ENCODE measurements around the gene CLMN.

CLMN gene

DNA sequence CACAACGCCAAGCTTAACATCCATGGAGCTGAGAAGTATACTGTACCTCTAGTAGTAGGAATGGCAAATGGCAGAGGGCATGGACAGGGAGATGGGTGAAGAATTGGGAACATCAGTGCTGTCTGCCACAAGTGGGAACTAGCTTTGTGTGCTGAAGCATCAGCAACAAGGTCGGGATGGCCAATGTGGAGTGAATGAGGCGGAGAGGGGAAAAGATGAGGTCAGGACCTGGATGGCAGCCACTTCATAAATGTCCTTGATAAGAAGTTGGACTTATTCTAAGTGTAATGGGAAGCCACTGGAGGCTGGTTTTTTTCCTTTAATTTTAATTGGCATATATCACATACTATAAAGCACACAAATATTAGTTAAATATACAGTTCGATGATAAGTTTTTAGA is 21.9 kb upstream of the CLMN start:
- DNase-seq = no peak

DNA sequence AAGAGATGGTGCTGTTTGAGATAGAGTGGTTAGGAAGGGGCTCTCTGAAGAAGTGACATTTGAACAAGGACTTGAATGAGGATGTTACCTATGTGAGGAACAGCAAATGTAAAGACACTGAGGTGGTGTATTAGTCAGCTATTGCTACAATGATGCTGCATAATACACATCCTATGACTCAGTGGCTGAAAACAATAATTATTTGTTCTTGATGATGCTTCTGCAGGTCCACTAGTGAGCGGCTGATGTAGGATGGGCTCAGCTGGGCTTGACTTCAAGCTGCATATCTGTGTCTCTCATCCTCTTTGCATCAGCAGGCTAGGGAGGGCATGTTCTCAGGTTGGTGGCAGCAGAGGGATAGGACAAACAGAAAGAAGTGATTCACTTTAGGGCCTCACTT is 21.4 kb upstream of the CLMN start:
- DNase-seq = no peak

- DNase-seq = no peak
Measured at GRCh38 chr14:95340201-95340697, 20.5 kb upstream of the CLMN start.

GRCh38 chr14:95339301-95339865 is 19.7 kb upstream of the CLMN start:
- no peak for DNase-seq

DNA sequence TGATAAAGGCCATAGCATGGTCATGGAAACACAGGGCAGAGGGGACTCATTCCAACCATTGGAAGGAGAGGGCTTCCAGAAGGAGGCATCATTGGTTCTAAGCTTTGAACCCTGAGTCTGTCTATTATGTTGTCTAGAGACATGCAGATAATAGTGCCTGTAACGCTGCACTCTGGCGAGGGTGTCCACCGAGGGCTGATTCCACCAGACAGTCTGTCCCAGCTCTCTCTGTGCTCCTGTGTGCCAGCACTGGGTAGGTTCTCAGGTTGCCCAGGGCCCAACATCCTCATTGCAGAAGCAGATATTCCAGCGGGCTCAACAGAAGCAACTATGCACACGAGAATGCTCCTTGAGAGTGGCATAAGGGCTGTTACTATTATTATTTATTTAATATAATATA is 18.7 kb upstream of the CLMN start:
- no peak for DNase-seq

- DNase-seq = no peak
Measured at GRCh38 chr14:95337041-95337595, 17.4 kb upstream of the CLMN start.

DNA sequence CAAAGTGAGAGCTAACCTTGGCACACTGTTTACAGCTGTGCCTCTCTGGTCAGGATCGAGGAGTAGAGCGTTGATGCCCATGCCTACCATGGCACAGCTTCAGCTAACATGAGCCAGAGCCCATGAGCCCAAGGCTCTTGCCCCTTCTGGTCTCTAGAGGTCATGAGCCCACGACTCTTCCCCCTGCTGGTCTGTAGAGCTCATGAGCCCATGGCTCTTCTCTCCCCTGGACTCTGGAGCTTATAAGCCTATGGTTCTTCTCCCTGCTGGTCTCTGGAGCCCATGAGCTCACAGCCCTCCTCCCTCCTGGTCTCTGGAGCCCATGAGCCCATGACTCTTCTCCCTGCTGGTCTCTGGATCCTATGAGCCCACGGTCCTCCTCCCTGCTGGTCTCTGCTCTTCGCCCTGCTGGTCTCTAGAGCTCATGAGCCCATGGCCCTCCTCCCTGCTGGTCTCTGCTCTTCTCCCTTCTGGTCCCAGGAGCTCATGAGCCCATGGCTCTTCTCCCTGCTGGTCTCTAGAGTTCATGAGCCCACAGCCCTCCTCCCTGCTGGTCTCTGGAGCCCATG is 16.6 kb upstream of the CLMN start:
- no peak for DNase-seq

GRCh38 chr14:95335071-95335470 is 15.4 kb upstream of the CLMN start:
- DNase-seq = no peak

- no peak for DNase-seq
Measured at GRCh38 chr14:95334044-95334443, 14.3 kb upstream of the CLMN start.

GRCh38 chr14:95332641-95333040 is 12.9 kb upstream of the CLMN start:
- DNase-seq = no peak

DNA sequence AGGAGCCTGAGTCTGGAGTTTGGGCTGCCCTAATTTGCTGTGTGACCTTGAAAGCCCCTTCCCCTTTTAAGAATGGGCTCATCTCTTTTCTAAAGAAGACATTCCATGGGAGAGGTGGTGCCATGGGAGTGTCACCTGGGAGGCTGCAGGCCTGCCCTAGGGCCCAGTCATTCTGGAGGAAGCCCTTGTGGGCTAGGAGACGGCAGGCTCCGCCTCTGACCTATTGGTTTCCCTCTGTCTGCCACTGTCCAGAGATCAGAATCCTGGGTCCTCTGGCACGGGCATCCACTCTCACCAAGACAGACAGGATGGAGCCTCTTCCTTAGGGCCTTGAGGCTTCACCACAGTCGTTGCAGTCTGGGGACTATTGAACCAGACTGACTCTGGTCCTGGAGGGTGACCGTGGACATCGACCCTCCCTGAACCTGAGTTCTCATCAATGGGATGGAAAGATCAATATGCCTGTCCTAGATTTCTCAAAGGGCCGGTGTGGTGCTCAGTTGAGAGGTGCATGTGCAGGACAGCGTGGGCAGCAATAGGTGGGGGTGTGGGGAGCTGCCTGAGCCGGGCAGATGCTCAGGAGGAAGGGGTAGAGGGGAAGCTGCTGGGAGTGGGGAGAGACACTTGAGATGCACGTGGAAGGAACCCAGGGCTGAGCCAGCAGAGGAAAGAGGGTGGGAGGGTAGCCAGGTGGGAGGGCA is 12.2 kb upstream of the CLMN start:
- no peak for DNase-seq

DNA sequence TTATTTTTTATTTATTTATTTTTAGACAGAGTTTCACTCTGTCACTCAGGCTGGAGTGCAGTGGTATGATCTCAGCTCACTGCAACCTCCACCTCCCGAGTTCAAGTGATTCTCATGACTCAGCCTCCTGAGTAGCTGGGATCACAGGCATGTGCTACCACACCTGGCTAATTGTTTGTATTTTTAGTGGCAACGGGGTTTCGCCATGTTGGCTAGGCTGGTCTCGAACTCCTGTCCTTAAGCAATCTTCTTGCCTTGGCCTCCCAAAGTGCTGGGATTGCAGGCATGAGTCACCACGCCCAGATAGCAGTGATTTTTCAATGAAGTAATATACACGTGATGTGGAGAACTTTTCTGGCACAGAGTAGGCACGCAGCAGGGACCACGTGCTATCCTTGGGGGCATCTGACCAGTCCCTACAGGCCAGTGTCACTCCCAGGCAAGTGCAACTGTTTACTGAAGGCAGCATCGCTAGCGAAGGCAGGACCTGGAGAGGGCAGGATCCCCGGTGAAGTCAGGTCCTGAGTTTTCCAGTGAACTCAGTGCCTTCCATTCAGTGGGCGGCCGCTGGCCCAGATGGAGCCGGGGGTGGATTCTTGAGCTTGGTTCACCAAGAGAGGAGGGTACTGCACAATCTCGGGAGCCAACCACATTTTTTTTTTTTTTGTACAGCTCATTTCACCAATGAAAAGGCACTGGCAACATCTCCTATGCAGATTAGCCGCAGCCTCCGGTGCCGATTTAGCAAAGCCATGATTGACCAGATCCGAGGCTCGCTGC is 11.1 kb upstream of the CLMN start:
- no peak for DNase-seq

- DNase-seq = no peak
Measured at GRCh38 chr14:95329941-95330340, 10.2 kb upstream of the CLMN start.

GRCh38 chr14:95328729-95329503 is 9.2 kb upstream of the CLMN start:
- no peak for DNase-seq

GRCh38 chr14:95327558-95328374 is 8.1 kb upstream of the CLMN start:
- no peak for DNase-seq

- DNase-seq = no peak
Measured at GRCh38 chr14:95326987-95327386, 7.3 kb upstream of the CLMN start.

GRCh38 chr14:95323917-95324316 is 4.2 kb upstream of the CLMN start:
- DNase-seq = no peak

DNA sequence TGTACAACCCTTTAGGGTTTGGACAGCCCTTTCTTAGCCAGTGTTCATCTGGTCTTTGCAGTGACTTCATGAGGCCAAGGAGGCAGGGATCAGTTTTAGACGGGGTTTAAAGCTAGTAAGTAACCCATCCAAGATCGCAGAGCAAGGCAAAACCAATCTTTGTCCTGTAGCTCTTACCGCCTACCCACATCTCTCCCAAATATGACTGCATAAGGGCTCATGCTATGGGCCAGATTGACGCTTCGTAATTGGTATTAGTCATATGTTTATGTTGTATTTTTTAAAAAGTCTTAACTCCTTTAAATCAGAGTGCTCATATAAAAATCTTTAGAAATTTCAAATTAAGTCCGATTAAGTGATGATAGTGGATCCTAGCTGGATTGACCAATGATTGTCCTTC is 3.7 kb upstream of the CLMN start:
- DNase-seq = no peak

DNA sequence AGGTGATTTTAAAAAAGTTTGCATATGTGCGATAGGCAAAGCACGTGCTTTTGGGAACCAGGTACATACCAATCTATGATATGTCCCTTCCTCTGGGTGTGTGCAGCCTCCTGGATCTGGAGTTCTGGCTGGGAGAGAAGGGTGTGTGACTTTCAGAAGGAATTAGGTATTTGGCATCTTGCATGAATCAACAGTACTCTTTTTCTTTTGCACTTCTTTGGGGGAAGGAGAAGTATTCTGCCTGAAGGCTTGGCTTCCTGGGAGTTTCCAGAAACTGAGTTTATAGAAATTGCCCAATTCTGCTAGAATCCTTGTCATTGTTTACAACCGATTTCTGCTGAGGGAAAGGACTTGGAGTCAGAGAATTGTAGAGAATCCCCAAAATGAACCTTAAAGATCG is 2.9 kb upstream of the CLMN start:
- no peak for DNase-seq

DNA sequence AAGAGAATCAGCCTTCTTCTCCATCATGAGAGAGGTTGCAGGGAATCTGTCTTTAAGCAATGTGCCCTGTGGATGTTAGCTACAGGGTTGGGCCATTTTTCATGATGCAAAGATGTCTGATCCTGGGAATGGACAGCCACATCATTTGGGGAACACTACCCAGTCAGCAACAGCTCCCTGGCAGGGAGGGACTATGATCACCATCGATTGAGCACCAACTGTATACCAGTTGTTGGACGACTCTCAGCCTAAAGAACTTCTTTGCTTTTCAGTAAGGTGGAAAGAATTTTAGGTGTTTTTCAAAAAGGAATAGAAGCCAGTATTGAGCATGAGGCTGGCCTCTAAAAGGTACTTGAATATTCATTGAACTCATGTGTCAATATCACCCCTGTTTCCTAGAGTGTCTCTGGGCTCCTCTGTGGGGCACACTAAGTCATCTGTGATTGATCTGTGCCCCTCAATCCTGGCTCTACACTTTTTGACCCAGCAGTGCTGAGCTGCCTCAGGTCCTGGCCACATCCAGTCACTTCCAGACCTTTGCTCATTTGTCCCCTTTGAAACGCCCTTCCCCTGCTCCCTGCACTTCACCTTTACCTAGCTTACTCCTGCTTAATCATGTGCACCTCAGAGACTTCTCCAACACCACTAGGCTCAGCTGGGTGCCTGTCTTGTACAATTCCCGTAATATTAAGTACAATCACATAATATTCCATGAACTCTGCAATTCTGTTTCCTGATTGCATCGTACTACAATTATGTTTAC is 2.2 kb upstream of the CLMN start:
- DNase-seq = no peak
